A549 (cell line): ENCODE results near the gene CATSPERZ.

Experiments used
- BHLHE40 ChIP-seq: IDR thresholded peaks from 2 replicates; pipeline ENCODE4 v1.6.1; 2012; ENCODE audit warnings: low read depth, low read length, inconsistent platforms
- CEBPB ChIP-seq, 2 experiments: fragments of >200 bp in 1 of 2; sonication (Bioruptor Twin) in 1 of 2; formaldehyde crosslinking in 1 of 2; IDR thresholded peaks; 2 replicates each; pipeline ENCODE4 v1.6.1; 2012 to 2016
- CTCF ChIP-seq: fragments of >200 bp; sonication (Bioruptor Twin); formaldehyde crosslinking; IDR thresholded peaks from 3 replicates; pipeline ENCODE4 v1.5.1; 2016
- E2F6 ChIP-seq: IDR thresholded peaks from 2 replicates; pipeline ENCODE4 v1.6.1; 2012; ENCODE audit warnings: low read depth, borderline replicate concordance
- HMGXB4 ChIP-seq: fragments of 250-450 bp; sonication (Bioruptor Pico); IDR thresholded peaks from 2 replicates; pipeline ENCODE4 v1.5.0; 2021; ENCODE audit warnings: mild to moderate bottlenecking, moderate library complexity, borderline replicate concordance
- KDM1A ChIP-seq: fragments of 200-600 bp; sonication (generic); IDR thresholded peaks from 2 replicates; pipeline ENCODE4 v1.6.1; 2016; ENCODE audit warnings: low read depth, mild to moderate bottlenecking
- MAFK ChIP-seq: fragments of 450-650 bp; IDR thresholded peaks from 2 replicates; pipeline ENCODE4 v1.6.1; 2014; ENCODE audit not compliant: partially characterized antibody
- MAX ChIP-seq: IDR thresholded peaks from 2 replicates; pipeline ENCODE4 v1.6.1; 2012
- POLR2A ChIP-seq: IDR thresholded peaks from 2 replicates; pipeline ENCODE4 v1.6.1; 2012; ENCODE audit warnings: mild to moderate bottlenecking, low read length
- SREBF2 ChIP-seq: fragments of 450-650 bp; IDR thresholded peaks from 2 replicates; pipeline ENCODE4 v1.6.1; 2014; ENCODE audit warnings: mild to moderate bottlenecking, moderate library complexity
- ZC3H11A ChIP-seq: fragments of 450-650 bp; IDR thresholded peaks from 2 replicates; pipeline ENCODE4 v1.6.1; 2014; ENCODE audit warnings: antibody characterized with exemption, mild to moderate bottlenecking

GRCh38 chr11:64343767-64344559 lies 43.8 kb downstream of the CATSPERZ start:
- TF ChIP-seq KDM1A = no peak
- no peak for TF ChIP-seq POLR2A
- TF ChIP-seq E2F6 = no peak
- TF ChIP-seq ZC3H11A = no peak
- TF ChIP-seq CTCF = peak; percentile 36; the same call in 2 of the 3 replicates
- TF ChIP-seq MAFK = no peak
- TF ChIP-seq BHLHE40 = no peak
- no peak for TF ChIP-seq MAX
- TF ChIP-seq CEBPB (IDR thresholded peaks at IDR 0.05) = no peak
- TF ChIP-seq HMGXB4 (CRISPR knock-in tag) = no peak
- TF ChIP-seq SREBF2 = no peak
